KBM-7 (cell line): ENCODE data around the gene RGS2.

Source experiments
- DNase-seq: peaks from one replicate; pipeline ENCODE4 v3.0.0-alpha.2; 2015
- in situ Hi-C: fragments of 300-500 bp; cut with MboI; formaldehyde crosslinking; loops from 2 replicates; pipeline ENCODE4 v1.14.3; 2020; ENCODE audit warnings: low sequenced_read_pairs, low pct_unique_long_range_greater_than_20kb, mixed read lengths

RGS2 gene

GRCh38 chr1:192808518-192809306, at the start of gene RGS2:
TSS of gene RGS2 (plus strand) at chr1:192809039. CDS start at chr1:192809072, 33 bp downstream.
- in situ Hi-C loops: no loop called here
- peak; percentile 95 for DNase-seq

GRCh38 chr1:192759104-192759503, 49.7 kb upstream of the RGS2 start:
- no peak for DNase-seq
- in situ Hi-C loops: no loop called here

GRCh38 chr1:192762265-192762664, 46.6 kb upstream of the RGS2 start:
- peak; percentile 5 for DNase-seq
- in situ Hi-C loops: no loop called here

- DNase-seq: no peak
- in situ Hi-C loops: no loop called here
Observed at GRCh38 chr1:192763243-192763642, 45.6 kb upstream of the RGS2 start.

- DNase-seq: no peak
- in situ Hi-C loops: no loop called here
Observed at GRCh38 chr1:192763756-192764155, 45.1 kb upstream of the RGS2 start.

GRCh38 chr1:192764675-192765074, 44.2 kb upstream of the RGS2 start:
- DNase-seq: no peak
- in situ Hi-C loops: no loop called here

- no peak for DNase-seq
- in situ Hi-C loops: no loop called here
Observed at GRCh38 chr1:192766009-192766625, 42.7 kb upstream of the RGS2 start.

- DNase-seq: no peak
- in situ Hi-C loops: no loop called here
Observed at GRCh38 chr1:192766876-192767275, 42.0 kb upstream of the RGS2 start.

GRCh38 chr1:192767798-192768197, 41.0 kb upstream of the RGS2 start:
- DNase-seq: no peak
- in situ Hi-C loops: no loop called here

- in situ Hi-C loops: no loop called here
- no peak for DNase-seq
Observed at GRCh38 chr1:192768463-192768862, 40.4 kb upstream of the RGS2 start.

- in situ Hi-C loops: no loop called here
- DNase-seq: no peak
Observed at GRCh38 chr1:192771341-192771740, 37.5 kb upstream of the RGS2 start.

- DNase-seq: no peak
- in situ Hi-C loops: no loop called here
Observed at GRCh38 chr1:192775631-192776030, 33.2 kb upstream of the RGS2 start.

GRCh38 chr1:192776206-192776605, 32.6 kb upstream of the RGS2 start:
- no peak for DNase-seq
- in situ Hi-C loops: no loop called here

- in situ Hi-C loops: no loop called here
- DNase-seq: no peak
Observed at GRCh38 chr1:192776998-192777397, 31.8 kb upstream of the RGS2 start.

- in situ Hi-C loops: no loop called here
- no peak for DNase-seq
Observed at GRCh38 chr1:192783791-192784190, 25.0 kb upstream of the RGS2 start.

GRCh38 chr1:192784397-192784796, 24.4 kb upstream of the RGS2 start:
- in situ Hi-C loops: no loop called here

GRCh38 chr1:192786576-192786975, 22.3 kb upstream of the RGS2 start:
- no peak for DNase-seq
- in situ Hi-C loops: no loop called here

More at GRCh38 chr1:192784397-192784796, 24.4 kb upstream of the RGS2 start:
- no peak for DNase-seq

- DNase-seq: peak; percentile 61
- in situ Hi-C loops: no loop called here
Observed at GRCh38 chr1:192787914-192788585, 20.8 kb upstream of the RGS2 start.

GRCh38 chr1:192789871-192790270, 19.0 kb upstream of the RGS2 start:
- in situ Hi-C loops: no loop called here
- no peak for DNase-seq

- in situ Hi-C loops: no loop called here
- DNase-seq: no peak
Observed at GRCh38 chr1:192792628-192793027, 16.2 kb upstream of the RGS2 start.
